Activated CD8-positive, alpha-beta memory T cell treated with anti-CD3 and anti-CD28 coated beads for 1 hour (primary cell): ENCODE data around the gene FAM209A.
"Not testable (repeated sequence)": the region's sequence is repeated elsewhere in the genome, so short reads cannot be mapped to it uniquely, and the experiment has no call there.

Experiments
- DNase-seq, 2 donors: peaks; one replicate each; pipeline ENCODE4 v3.0.0-alpha.2; 2020; ENCODE audit warnings: low read depth in 1 of 2; ENCODE audit errors: extremely low read depth in 1 of 2

FAM209A gene

GRCh38 chr20:56537997-56538396 is 13.5 kb downstream of the FAM209A start:
- no peak for DNase-seq

- no peak for DNase-seq
These were observed 15.9 kb downstream of the FAM209A start for GRCh38 chr20:56540415-56540814.

- no peak for DNase-seq
These were observed 18.0 kb downstream of the FAM209A start for GRCh38 chr20:56542489-56543030.

GRCh38 chr20:56551571-56551970 is 27.0 kb downstream of the FAM209A start:
- no peak for DNase-seq

- no peak for DNase-seq
These were observed 28.5 kb downstream of the FAM209A start for GRCh38 chr20:56552911-56553629.

- DNase-seq = no peak
These were observed 30.3 kb downstream of the FAM209A start for GRCh38 chr20:56554869-56555268.

GRCh38 chr20:56558968-56559367 is 34.4 kb downstream of the FAM209A start:
- no peak for DNase-seq

GRCh38 chr20:56564526-56564925 is 40.0 kb downstream of the FAM209A start:
- DNase-seq = not testable (repeated sequence)

- no peak for DNase-seq
These were observed 41.0 kb downstream of the FAM209A start for GRCh38 chr20:56565511-56565910.

GRCh38 chr20:56566621-56567020 is 42.1 kb downstream of the FAM209A start:
- DNase-seq = no peak

- DNase-seq = no peak
These were observed 46.3 kb downstream of the FAM209A start for GRCh38 chr20:56570832-56571231.

- DNase-seq = no peak
These were observed 47.6 kb downstream of the FAM209A start for GRCh38 chr20:56572172-56572571.

- no peak for DNase-seq
These were observed 49.4 kb downstream of the FAM209A start for GRCh38 chr20:56573986-56574385.

- no peak for DNase-seq
These were observed 50.1 kb downstream of the FAM209A start for GRCh38 chr20:56574531-56575142.

- DNase-seq = no peak
These were observed 50.6 kb downstream of the FAM209A start for GRCh38 chr20:56575157-56575556.
